ENCODE measurements around the gene PHACTR3. TPM values are rescaled to one million over a fixed set of nuclear protein-coding genes. Genes with fewer than 3 reads are reported as not detected.

PHACTR3 gene
- total RNA-seq, 1 donor from 2014 or later: 0.14 TPM

DNA sequence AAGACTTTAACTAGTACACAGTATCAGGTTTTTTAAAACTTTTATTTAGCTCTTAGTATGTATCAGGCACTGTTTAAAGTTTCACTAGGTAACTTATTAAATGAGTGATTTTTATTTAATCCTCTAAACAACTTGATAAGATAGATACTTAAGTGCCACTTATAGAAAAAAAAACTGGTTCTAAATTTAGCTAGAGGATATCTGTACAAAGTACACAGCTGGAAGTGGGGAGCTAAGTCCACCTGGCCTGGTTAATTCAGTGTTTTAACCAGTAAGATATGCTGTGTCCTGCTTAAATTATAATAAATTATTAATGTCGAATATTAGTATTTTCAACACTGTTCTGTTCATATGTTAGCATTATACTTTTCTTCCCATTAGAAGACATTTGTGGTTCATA lies 291.6 kb downstream of the PHACTR3 start:
- FAIRE-seq (no peak), DNase-seq (ENCODE audit: low read depth) (no peak)
- H3K4me2 ChIP-seq (ENCODE audit: low read length): no peak overlapping the region
- no peak overlapping the region for H2AFZ ChIP-seq (ENCODE audit: low read depth, low read length)
- Mint-ChIP-seq H3K9me3 (ENCODE audit: unreplicated experiment) (no peaks in the 10 kb centered on the region), H3K27me3 (ENCODE audit: low read depth, unreplicated experiment) (no peaks in the 10 kb centered on the region), H3K27ac (ENCODE audit: unreplicated experiment) (no peak overlapping the region), H3K4me1 (ENCODE audit: low read depth, unreplicated experiment) (no peaks in the 10 kb centered on the region), H3K4me3 (ENCODE audit: unreplicated experiment) (no peak overlapping the region), H3K36me3 (ENCODE audit: low read depth, unreplicated experiment) (no peaks in the 10 kb centered on the region)
- H3K27ac ChIP-seq (ENCODE audit: low read depth, low read length): no peak overlapping the region
- no peaks in the 10 kb centered on the region for H3K9me3 ChIP-seq (ENCODE audit: insufficient read depth, low read depth, low read length)
- no peaks in the 10 kb centered on the region for H3K4me1 ChIP-seq (ENCODE audit: insufficient read depth, low read length)
- no peaks in the 10 kb centered on the region for H3K79me2 ChIP-seq (ENCODE audit: insufficient read depth, low read length)
- H3K36me3 ChIP-seq (ENCODE audit: insufficient read depth, low read length): no peaks in the 10 kb centered on the region
- no peak for TF ChIP-seq EZH2 (IDR thresholded peaks at IDR 0.05; ENCODE audit: insufficient read depth, low read length)
- TF ChIP-seq, protein P1, sequence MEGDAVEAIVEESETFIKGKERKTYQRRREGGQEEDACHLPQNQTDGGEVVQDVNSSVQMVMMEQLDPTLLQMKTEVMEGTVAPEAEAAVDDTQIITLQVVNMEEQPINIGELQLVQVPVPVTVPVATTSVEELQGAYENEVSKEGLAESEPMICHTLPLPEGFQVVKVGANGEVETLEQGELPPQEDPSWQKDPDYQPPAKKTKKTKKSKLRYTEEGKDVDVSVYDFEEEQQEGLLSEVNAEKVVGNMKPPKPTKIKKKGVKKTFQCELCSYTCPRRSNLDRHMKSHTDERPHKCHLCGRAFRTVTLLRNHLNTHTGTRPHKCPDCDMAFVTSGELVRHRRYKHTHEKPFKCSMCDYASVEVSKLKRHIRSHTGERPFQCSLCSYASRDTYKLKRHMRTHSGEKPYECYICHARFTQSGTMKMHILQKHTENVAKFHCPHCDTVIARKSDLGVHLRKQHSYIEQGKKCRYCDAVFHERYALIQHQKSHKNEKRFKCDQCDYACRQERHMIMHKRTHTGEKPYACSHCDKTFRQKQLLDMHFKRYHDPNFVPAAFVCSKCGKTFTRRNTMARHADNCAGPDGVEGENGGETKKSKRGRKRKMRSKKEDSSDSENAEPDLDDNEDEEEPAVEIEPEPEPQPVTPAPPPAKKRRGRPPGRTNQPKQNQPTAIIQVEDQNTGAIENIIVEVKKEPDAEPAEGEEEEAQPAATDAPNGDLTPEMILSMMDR (IDR thresholded peaks at IDR 0.05; ENCODE audit: insufficient read depth, low read depth, low read length): no peak
- H3K4me3 ChIP-seq (ENCODE audit: insufficient read depth, low read depth, low read length): no peak overlapping the region
- no peaks in the 10 kb centered on the region for H3K27me3 ChIP-seq (ENCODE audit: insufficient read depth, low read length)
- no peaks in the 10 kb centered on the region for H4K20me1 ChIP-seq (ENCODE audit: insufficient read depth, low read length)
- no peak overlapping the region for H3K9ac ChIP-seq (ENCODE audit: low read length)

Measured in astrocyte (in vitro differentiated cells and primary cell).